Loucy (cell line): ENCODE measurements around the gene VDAC2.

ENCODE experiments used
- H2AFZ ChIP-seq: fragments of 200-600 bp; sonication (generic); 2 replicates; pipeline ENCODE4 v1.6.0; 2016; ENCODE audit warnings: antibody characterized with exemption, mild to moderate bottlenecking, low read length, moderate library complexity
- H3F3A ChIP-seq: fragments of 200-600 bp; 2 replicates; pipeline ENCODE4 v1.6.0; 2016; ENCODE audit warnings: antibody characterized with exemption, low read depth, mild to moderate bottlenecking
- H3K27me3 ChIP-seq: fragments of 200-600 bp; sonication (generic); 2 replicates; pipeline ENCODE4 v1.6.1; 2014; ENCODE audit warnings: low read length, mild to moderate bottlenecking; ENCODE audit not compliant: insufficient read depth, poor library complexity, severe bottlenecking
- H3K36me3 ChIP-seq: fragments of 200-600 bp; sonication (generic); 2 replicates; pipeline ENCODE4 v1.6.1; 2016; ENCODE audit warnings: low read length; ENCODE audit not compliant: insufficient read depth
- H3K4me1 ChIP-seq: fragments of 200-600 bp; sonication (generic); 2 replicates; pipeline ENCODE4 v1.5.1; 2014; ENCODE audit warnings: low read length, mild to moderate bottlenecking; ENCODE audit not compliant: insufficient read depth, poor library complexity, severe bottlenecking
- H3K4me2 ChIP-seq: fragments of 200-600 bp; sonication (generic); 2 replicates; pipeline ENCODE4 v1.6.0; 2014; ENCODE audit warnings: antibody characterized with exemption, low read length, low read depth, mild to moderate bottlenecking; ENCODE audit not compliant: poor library complexity, severe bottlenecking
- H3K4me3 ChIP-seq: fragments of 200-600 bp; sonication (generic); 2 replicates; pipeline ENCODE4 v1.5.1; 2014; ENCODE audit warnings: low read length, mild to moderate bottlenecking, mixed read lengths; ENCODE audit not compliant: poor library complexity, severe bottlenecking
- H3K79me2 ChIP-seq: fragments of 200-600 bp; sonication (generic); 2 replicates; pipeline ENCODE4 v1.6.1; 2014; ENCODE audit warnings: low read length; ENCODE audit not compliant: insufficient read depth
- H3K9ac ChIP-seq: fragments of 200-600 bp; sonication (generic); 2 replicates; pipeline ENCODE4 v1.6.0; 2014; ENCODE audit warnings: mild to moderate bottlenecking, low read depth, low read length, moderate library complexity; ENCODE audit not compliant: poor library complexity, severe bottlenecking
- H3K9me2 ChIP-seq: fragments of 200-600 bp; sonication (generic); replicated peaks from 2 replicates; pipeline ENCODE4 v1.6.1; 2016; ENCODE audit warnings: low read depth, low read length, mixed read lengths
- H3K9me3 ChIP-seq: fragments of 200-600 bp; sonication (generic); 2 replicates; pipeline ENCODE4 v1.6.1; 2014; ENCODE audit warnings: mild to moderate bottlenecking, antibody characterized with exemption, low read length, low read depth; ENCODE audit not compliant: insufficient read depth
- H4K20me1 ChIP-seq: fragments of 200-600 bp; sonication (generic); 2 replicates; pipeline ENCODE4 v1.6.0; 2014; ENCODE audit warnings: antibody characterized with exemption, low read length, mild to moderate bottlenecking; ENCODE audit not compliant: insufficient read depth, poor library complexity, severe bottlenecking
- CTCF ChIP-seq: fragments of 200-600 bp; sonication (generic); conservative IDR thresholded peaks from 2 replicates; pipeline ENCODE4 v1.5.1; 2014; ENCODE audit warnings: mild to moderate bottlenecking, antibody characterized with exemption, low read length
- EZH2phosphoT487 ChIP-seq: fragments of 200-600 bp; IDR thresholded peaks from 2 replicates; pipeline ENCODE4 v1.6.1; 2018; ENCODE audit warnings: antibody characterized with exemption, mild to moderate bottlenecking, moderate library complexity, borderline replicate concordance

VDAC2 gene

DNA sequence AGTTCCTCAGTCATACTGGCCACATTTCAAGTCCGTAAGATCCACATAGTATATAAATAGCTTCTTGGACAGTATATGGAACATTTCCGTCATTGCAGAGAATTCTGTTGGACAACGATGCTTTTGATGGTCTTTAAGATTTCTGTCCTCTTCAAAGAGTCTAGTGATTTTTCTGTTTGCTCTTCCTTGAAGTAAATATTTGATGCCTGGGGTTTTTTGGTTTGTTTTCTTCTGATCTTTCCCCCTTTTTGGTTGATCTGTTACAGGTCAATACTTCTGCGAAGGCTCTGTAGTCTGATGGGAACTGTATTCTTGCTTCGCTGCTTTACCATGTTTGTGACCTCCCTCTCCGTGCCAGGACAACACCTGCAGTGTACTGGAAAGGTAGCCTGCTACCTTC, 42.3 kb upstream of the VDAC2 start:
- Histone ChIP-seq H3K9me2 (no peaks in the 10 kb centered on the region), H3K4me3 (no peak overlapping the region), H3K36me3 (peaks cover 19% of the 10 kb centered on the region), H3K4me1 (peaks cover 21% of the 10 kb centered on the region), H3K4me2 (no peak overlapping the region), H2AFZ (no peak overlapping the region), H3K27me3 (no peaks in the 10 kb centered on the region), H3K9ac (no peak overlapping the region), H3F3A (0 out of 2 replicates have a peak, but pooled peaks cover 9% of the 10 kb centered on the region), H4K20me1 (peaks cover 20% of the 10 kb centered on the region), H3K79me2 (no peaks in the 10 kb centered on the region), H3K9me3 (no peaks in the 10 kb centered on the region)
- TF ChIP-seq CTCF (no peak), EZH2phosphoT487 (no peak)

GRCh38 chr10:75170215-75170614, 40.4 kb upstream of the VDAC2 start:
- Histone ChIP-seq H3K4me3 (no peak overlapping the region), H3K4me2 (no peak overlapping the region), H3K9me2 (no peaks in the 10 kb centered on the region), H3K79me2 (no peaks in the 10 kb centered on the region), H3K9ac (no peak overlapping the region), H4K20me1 (peaks cover 20% of the 10 kb centered on the region), H3K4me1 (peaks cover 21% of the 10 kb centered on the region), H3K36me3 (peaks cover 23% of the 10 kb centered on the region), H3K9me3 (no peaks in the 10 kb centered on the region), H3K27me3 (no peaks in the 10 kb centered on the region), H2AFZ (no peak overlapping the region), H3F3A (0 out of 2 replicates have a peak, but pooled peaks cover 9% of the 10 kb centered on the region)
- TF ChIP-seq EZH2phosphoT487 (no peak), CTCF (no peak)

DNA sequence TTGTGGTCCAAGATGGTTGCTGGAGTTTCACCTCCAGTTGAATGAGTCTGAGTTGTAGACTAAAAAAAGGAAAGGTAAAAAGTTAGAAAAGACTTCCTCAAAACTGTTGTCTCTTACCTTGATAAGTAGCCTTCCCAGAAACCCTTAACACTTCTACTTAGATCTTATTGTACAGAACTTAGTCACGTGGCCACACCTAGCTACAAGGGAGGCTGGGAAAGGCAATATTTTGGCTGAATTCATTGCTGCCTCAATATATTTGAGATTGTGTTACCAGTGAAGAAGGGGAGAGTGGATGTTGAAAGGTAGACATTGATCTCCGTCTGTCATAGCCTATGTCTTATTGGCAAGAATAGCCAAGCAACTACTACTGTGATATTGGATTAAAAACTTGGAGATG, 35.5 kb upstream of the VDAC2 start:
- Histone ChIP-seq H3K4me1 (no peaks in the 10 kb centered on the region), H4K20me1 (no peaks in the 10 kb centered on the region), H3K4me2 (no peak overlapping the region), H3F3A (no peaks in the 10 kb centered on the region), H3K9me3 (no peaks in the 10 kb centered on the region), H3K4me3 (no peak overlapping the region), H3K79me2 (no peaks in the 10 kb centered on the region), H3K27me3 (no peaks in the 10 kb centered on the region), H3K9ac (no peak overlapping the region), H2AFZ (no peak overlapping the region), H3K36me3 (peaks cover 32% of the 10 kb centered on the region; the same call in 1 of the 2 replicates), H3K9me2 (no peaks in the 10 kb centered on the region)
- TF ChIP-seq CTCF, result no peak
